Stomach (tissue), 4 donors: Measurements from ENCODE around the gene VIPR2.

Experiments used
- CTCF ChIP-seq, 7 experiments: fragments of 450-650 bp in 4 of 7; fragments of 200-600 bp in 3 of 7; sonication (generic) in 3 of 7; IDR thresholded peaks; one replicate each; pipeline ENCODE4 v1.5.1; 2016 to 2019; ENCODE audit warnings: antibody characterized with exemption in 7 of 7, control low read depth in 2 of 7, mild to moderate bottlenecking in 1 of 7
- EP300 ChIP-seq: sonication (generic); formaldehyde crosslinking; IDR thresholded peaks from one replicate; pipeline ENCODE4 v1.6.1; 2017; ENCODE audit warnings: antibody characterized with exemption
- POLR2AphosphoS5 ChIP-seq, 3 donors: sonication (generic); formaldehyde crosslinking; IDR thresholded peaks; one replicate each; pipeline ENCODE4 v1.6.1; 2016; ENCODE audit warnings: antibody characterized with exemption in 3 of 3

DNA sequence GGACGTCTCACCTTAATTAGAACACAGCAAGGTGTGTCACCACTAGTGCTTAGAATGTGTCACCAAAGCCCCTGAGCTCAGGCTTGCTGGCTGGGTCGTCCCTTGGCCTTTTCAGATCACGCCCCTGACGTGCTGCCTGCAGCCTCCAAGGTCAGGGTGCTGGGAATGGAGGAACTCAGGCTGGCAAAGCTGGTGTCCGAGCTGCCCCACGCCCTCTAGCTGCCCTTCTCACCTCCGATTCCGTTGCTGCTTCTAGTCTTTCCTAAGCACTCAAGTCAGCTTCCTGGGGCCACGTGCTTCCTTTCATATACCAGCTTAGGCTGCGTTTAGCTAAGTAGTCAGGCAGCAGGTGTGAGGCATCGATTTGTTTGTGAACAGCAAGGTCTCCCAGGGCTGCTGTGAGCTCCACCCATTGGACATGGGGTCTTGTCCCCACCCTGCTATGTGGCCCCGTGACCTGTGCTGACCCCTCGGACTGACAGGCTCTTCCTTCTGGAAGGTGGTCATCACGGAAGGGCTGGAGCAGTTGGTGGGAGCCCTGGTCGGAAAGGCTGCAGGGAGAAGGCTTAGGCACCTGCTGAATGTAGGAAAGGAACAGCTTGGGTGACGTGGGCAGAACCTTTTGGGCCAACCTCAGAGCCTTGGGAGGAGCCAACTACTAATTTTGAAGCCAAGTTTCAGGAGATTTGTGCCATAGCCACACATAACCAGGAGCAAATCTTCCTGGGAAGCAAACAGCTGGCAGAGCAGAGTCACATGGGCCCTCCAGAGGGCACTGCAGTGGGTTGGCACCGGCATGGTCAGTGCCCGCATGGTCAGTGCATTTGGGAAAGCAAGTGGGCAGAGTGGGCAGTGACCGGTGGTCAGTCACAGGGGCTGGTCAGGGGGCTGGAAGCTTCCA lies 28.8 kb downstream of the VIPR2 start:
- TF ChIP-seq EP300 (no peak), CTCF (IDR thresholded peaks at IDR 0.05) (no peak), POLR2AphosphoS5 (IDR thresholded peaks at IDR 0.05) (no peak)
